HG03342 (cell line): ENCODE data around the gene HS6ST2.
"Not testable (repeated sequence)": the region's sequence is repeated elsewhere in the genome, so short reads cannot be mapped to it uniquely, and the experiment has no call there.

ENCODE experiments used
- ATAC-seq: cut with Tn5 transposase; IDR thresholded peaks from one replicate; pipeline ENCODE4 v1.9.1; 2021; ENCODE audit warnings: mild to moderate bottlenecking, moderate library complexity; ENCODE audit not compliant: unreplicated experiment

Gene HS6ST2

DNA sequence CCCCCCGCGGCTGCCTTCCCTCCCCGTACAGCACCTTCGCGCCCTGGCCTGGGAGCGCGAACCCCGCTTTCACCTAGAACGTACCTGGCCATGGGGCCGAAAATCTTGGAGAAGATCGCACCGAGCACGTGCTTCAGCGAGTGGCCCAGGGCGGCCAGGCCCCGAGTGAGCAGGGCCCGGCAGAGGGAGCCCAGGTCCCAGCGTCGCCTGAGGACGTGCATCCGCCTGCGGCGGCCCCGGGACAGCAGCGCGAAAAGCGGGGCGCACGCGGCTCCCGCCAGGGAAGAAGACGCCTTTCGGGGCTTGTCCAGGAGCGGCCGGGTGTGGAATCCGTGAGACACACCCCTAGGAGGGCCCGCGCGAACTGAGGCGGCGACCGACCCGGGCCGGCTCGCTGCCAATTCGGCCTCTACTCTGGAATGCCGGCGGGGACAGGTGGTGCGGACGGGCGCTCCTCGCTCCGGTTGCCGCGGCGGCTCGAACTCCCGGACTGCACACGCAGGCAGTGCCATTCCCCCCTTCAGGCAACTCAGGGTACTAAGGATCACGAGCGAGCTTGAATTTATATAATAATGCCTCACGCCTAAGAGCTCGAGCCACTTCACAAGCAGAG is at the start of gene HS6ST2:
Gene HS6ST2, minus strand, starts transcription at position 539 of the 613 bp plus-strand sequence.
- no peak for ATAC-seq

DNA sequence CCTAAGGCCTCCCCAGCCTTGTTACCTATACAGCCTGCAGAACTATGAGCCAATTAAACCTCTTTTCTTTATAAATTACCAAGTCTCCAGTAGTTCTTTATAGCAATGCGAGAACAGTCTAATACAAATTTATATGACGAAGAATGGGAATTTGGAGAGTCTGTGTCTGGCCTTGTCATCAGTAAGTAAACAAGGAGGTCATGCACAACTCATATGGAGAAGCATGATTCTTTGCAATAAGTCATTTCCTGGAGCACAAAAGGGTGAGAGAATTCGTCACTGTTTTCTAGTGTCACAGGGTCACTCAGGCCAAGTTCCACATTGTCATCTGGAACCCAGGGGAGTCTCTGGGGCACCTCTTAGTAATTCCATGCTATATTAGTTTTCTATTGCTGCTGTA is 49.0 kb upstream of the HS6ST2 start:
- ATAC-seq: no peak

GRCh38 chrX:133005616-133006015 is 47.2 kb upstream of the HS6ST2 start:
- ATAC-seq: no peak

DNA sequence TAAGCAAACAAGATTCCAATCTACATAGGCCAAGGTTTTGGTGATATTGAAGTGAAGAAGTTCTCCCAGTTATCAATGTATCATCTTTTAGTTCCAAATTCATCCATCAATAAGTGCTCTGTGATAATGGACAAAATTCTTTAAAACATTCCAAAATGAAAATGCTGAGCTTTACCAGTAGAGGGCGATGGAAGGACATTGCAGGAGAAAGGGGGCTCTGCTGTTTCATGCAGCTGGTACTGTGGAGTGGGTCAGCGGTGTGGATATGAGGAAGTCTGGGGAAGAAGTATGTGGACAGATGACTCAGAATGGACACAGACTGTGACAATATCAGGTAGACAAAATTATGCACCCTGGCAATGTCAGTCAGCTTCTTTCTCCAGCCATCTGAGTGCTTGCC is 46.6 kb upstream of the HS6ST2 start:
- no peak for ATAC-seq

- no peak for ATAC-seq
These were observed 40.8 kb upstream of the HS6ST2 start for GRCh38 chrX:132999209-132999608.

- ATAC-seq: no peak
These were observed 32.4 kb upstream of the HS6ST2 start for GRCh38 chrX:132990835-132991234.

DNA sequence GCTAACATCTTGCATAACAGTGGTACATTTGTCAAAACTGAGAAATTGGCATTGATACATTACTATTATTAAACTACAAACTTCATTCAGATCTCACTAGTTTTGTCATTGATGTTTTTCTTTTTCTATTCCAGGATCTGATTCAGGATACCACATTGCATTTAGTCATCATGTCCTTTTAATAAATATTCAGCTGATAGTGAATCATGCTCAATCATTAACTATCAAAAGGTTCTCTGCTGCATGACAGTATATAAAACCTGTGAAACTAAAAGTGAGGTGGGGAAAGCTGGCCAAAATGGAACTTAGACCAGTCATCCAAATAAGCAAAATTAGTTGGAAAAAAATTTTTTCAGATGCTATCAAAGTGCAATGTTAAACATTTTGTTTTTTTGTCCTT is 28.1 kb upstream of the HS6ST2 start:
- ATAC-seq: no peak

DNA sequence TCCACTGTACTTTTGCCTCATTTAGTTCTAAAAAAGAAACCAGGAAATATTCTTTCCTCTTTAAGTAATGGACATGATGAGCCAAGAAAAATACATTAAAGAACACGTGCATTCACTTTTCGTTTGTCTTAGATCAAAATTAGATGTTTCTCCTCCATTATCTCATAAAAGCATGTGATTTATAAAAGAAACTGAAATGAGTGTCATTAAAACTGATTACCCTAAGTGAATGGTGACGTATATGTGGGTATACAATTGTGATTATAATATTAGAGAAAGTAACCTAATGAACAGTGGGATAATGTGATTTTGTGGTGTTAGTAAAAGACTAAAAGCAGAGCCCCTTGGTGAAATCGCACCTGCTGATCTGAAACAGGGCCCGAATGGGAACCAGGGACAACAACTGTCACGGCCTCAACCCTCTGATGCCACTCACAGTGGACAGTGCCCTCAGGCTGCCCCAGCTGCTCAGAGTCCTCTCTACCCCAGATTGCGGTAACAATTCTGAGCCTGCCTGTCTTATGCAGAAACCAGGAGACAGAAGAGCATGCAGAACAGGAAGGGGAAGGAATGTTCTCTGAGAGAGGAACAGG is 25.7 kb upstream of the HS6ST2 start:
- no peak for ATAC-seq

DNA sequence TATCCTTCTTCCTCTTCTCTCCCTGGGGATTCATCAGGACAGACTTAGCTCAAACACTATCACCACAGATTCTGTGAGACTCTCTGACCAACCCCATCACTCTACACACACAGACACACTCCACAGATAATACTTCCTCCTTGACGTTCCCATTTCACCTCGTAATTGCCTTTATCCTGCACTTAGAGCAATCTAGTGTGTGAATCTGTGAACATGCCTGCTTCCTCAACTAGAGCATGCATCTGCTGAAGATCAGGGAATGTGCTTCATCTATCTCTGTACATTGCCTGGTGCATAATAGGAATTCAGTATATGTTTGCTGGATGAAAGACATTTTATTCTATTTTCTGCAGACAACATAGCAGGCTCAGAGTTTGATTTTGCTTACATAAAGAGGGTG is 25.1 kb upstream of the HS6ST2 start:
- ATAC-seq: no peak

GRCh38 chrX:132980035-132980434 is 21.6 kb upstream of the HS6ST2 start:
- not testable (repeated sequence) for ATAC-seq

GRCh38 chrX:132968296-132968949 is 10.0 kb upstream of the HS6ST2 start:
- ATAC-seq: no peak

DNA sequence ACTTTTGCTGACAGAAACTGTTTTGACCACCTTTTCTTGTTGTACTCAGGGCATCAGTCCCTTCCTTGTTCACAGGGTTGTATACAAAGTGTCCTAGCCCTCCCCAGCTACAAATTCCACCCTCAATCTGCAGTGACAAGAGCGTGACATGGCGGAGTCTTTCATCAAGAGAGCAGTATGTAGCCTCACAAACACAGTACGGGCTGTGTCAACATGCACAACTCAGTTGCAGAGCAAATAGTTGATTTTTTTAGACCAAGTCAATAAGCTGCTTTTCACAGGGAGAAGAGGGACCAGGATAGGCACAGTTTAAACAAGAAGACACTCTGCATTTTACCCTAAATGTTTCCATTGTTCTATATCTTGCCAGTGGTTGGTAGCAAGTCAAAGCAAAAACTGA is 8.6 kb upstream of the HS6ST2 start:
- no peak for ATAC-seq

- no peak for ATAC-seq
These were observed 7.0 kb upstream of the HS6ST2 start for GRCh38 chrX:132965461-132965860.

DNA sequence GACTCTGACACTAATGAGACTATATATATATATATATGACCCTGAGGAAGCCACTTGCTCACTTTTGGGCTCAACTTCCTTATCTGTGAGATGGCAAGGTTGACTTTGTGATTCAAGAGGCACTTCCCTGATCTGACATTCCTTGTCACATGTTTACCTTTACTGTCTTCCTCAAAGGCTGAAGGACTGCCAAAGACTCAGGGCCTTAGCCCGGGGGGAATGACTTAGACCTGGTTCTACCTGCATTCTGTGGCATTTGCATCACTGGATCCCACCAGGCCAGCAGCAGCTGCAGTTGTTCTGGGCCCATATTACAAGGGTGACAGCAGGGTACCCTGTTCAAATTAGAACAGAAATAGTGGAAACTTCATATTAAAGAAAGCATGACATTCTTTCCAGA is 3.1 kb upstream of the HS6ST2 start:
- ATAC-seq: no peak

DNA sequence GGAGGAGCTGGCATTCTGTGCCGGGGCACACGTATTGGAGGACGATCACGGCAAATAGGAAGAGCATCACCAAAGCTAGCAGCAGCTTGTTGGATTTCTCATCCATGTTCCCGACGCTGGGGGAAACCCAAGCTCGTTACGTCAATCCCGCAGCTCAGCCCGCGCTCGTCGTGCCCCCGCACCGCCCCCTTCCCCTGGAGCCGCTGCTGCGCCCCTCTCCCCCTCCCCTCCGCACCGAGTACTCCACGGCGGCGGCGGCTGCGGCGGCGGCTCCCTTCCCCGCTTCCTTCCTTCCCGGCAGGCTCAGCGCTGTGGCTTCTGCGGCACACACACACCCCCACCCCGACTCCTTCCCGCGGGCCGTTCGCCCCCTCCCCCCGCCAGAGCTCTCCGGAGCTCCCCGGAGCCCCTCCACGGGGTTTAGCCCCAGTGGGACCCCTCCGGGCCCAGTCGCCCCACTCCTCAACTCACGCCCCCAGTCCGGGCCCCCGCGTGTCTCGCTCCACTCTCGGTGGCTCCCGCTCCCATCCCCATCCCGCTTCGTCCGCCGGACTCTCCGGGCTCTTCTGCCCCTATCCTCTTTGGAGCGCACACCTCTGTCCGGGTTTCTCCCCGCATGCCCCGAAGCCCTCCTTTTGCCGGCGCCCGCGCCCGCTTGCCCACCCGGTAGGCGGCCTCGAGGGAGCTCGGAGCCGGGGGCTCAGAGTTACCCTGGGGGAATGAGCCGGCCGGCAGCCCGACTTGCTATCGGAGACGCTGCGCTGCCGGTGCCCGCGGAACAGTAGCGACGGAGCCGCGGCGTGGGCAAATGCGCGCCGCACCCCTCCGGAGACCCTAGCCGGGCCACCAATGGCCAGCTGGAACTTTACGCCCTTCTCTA is 978 bp downstream of the HS6ST2 start:
- ATAC-seq: no peak

DNA sequence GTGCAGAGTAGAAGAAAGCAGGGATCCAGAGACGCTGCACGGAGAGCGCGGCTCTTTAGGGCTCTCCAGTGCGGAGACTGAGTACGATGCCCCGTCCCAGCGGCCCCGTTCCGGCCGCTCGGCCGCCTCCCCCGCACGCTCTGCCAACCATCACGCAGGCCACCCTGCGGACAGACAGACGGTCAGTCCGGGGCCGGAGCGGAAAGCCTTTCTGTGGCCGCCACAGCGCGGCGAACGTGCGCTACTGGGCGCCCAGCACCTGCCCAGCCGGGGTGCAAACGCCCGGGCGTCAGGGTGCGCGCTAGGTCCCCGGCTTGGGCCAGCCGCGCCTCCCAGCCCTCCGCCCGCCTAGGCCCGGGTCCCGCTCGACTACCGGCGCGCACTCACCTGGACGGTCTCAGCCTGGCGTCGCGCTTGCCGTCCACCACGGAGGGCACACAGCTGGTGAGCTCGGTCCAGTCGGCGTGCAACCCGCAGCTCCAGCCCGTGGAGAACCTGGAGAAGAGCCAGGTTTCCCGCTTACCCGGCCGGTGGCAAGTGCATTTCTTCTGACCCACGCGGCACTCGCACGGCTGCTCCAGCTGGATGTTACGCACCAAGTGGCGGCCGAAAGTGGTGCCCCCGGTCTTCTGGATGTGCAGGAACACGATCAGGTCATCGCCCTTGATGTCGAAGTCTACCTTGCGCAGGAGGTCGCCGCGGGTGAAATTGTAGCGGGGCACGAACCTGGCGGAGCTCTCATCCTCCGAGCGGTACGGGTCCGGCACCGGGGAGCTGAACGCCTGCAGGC is 1.8 kb downstream of the HS6ST2 start:
- ATAC-seq: no peak

GRCh38 chrX:132955690-132956089 is 2.7 kb downstream of the HS6ST2 start:
- ATAC-seq: no peak

GRCh38 chrX:132954323-132954722 is 4.1 kb downstream of the HS6ST2 start:
- ATAC-seq: no peak

DNA sequence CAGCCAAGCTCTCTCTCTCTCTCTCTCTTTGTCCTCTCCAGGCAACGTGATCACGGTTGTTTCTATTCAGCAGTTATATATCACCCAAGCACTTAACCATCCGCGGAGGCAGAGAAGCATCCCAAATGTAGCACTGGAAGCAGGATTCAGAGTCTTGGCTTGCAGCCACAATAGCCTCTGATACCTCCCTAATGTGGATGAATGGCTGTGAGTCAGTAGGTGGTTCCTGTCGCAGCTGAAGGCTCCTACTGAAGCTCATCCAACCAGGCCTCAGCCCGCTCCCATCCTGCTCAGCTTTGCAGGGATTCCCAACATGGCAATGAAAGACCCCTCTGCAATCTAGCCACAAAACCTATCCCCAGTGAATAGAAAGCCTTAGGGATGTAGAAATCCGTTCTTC is 5.1 kb downstream of the HS6ST2 start:
- ATAC-seq: no peak

GRCh38 chrX:132948648-132949260 is 9.7 kb downstream of the HS6ST2 start:
- no peak for ATAC-seq
